Measurements from ENCODE around the gene CD47. TPM values are rescaled to one million over a fixed set of nuclear protein-coding genes. Genes with fewer than 3 reads are reported as not detected.

The CD47 gene
- total and polyA plus RNA-seq, 7 donors: 10.8 to 74.9 (median 61.4) TPM

DNA sequence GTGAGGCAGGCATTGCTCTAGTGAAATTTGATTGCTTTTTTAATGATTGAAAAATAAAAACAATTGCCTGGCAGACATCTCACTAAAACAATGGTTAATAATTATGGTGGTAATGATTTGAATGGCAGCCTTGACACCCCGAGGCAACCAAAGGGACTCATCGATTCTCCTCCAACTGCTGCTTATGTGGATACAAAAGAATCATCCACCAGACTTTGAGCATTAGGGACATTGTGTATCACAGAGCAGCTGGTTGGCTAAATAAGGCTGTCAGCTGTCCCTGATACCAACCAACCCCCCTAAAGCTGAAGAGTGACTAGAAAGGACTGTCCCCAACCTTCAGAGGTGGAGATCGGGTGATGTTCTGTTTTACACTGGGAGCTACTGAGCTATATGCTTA lies 1.7 kb upstream of the CD47 start:
- 86 to 95% methylated on average over 3 of the region's 3 CpGs for WGBS, 2 donors
- H3K27ac ChIP-seq: no peak overlapping the region
- peaks cover 0 to 24% (median 4%) of the 10 kb centered on the region in 4 donors for H3K4me1 ChIP-seq
- no peaks in the 10 kb centered on the region for H3K9me3 ChIP-seq
- no peak overlapping the region for H3K4me3 ChIP-seq
- no peak for DNase-seq
- no peaks in the 10 kb centered on the region for H3K36me3 ChIP-seq
- TF ChIP-seq POLR2AphosphoS5 (IDR thresholded peaks at IDR 0.05) (no peak), POLR2A (IDR thresholded peaks at IDR 0.05) (no peak), EP300 (IDR thresholded peaks at IDR 0.05) (no peak)
- TF ChIP-seq, protein P1, sequence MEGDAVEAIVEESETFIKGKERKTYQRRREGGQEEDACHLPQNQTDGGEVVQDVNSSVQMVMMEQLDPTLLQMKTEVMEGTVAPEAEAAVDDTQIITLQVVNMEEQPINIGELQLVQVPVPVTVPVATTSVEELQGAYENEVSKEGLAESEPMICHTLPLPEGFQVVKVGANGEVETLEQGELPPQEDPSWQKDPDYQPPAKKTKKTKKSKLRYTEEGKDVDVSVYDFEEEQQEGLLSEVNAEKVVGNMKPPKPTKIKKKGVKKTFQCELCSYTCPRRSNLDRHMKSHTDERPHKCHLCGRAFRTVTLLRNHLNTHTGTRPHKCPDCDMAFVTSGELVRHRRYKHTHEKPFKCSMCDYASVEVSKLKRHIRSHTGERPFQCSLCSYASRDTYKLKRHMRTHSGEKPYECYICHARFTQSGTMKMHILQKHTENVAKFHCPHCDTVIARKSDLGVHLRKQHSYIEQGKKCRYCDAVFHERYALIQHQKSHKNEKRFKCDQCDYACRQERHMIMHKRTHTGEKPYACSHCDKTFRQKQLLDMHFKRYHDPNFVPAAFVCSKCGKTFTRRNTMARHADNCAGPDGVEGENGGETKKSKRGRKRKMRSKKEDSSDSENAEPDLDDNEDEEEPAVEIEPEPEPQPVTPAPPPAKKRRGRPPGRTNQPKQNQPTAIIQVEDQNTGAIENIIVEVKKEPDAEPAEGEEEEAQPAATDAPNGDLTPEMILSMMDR (IDR thresholded peaks at IDR 0.05): no peak
- no peaks in the 10 kb centered on the region for H3K27me3 ChIP-seq
- intact Hi-C loops (cut with DNase I): no loop called here

DNA sequence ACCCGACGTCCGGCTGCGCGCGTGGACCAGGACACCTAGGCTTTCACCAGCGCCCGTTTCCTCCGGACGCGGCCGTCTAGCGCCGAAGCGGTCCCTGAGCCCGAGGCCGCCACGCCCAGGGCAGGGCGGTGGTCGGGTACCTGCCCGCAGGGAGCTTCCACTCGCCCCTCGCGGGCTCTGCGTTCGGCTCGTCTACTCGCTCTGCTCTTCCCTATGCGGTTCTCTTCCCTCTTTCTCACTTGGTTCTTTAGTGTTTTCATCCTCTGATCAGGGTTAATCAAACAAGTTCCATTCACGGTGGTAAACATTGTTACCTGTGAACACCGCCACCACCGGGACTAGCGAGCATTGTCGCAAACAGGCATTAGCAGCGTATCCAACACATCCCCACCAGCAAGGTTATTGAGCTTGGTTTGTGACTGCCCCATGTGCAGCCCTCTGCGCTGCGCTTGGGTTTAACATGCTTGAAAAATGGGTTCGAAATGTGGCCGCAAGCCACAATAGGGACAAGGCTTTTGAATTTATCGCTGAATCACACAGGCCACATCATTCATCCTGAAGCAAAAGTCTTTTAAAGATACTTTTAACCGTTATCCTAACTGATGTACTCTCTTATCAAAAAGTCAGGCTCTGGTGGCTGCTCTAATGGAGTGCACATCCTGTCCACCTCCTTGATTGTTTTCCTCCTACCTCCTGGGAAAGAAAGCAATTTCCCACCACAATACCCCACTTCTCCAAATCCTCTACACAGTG lies 843 bp upstream of the CD47 start:
- DNase-seq: no peak

DNA sequence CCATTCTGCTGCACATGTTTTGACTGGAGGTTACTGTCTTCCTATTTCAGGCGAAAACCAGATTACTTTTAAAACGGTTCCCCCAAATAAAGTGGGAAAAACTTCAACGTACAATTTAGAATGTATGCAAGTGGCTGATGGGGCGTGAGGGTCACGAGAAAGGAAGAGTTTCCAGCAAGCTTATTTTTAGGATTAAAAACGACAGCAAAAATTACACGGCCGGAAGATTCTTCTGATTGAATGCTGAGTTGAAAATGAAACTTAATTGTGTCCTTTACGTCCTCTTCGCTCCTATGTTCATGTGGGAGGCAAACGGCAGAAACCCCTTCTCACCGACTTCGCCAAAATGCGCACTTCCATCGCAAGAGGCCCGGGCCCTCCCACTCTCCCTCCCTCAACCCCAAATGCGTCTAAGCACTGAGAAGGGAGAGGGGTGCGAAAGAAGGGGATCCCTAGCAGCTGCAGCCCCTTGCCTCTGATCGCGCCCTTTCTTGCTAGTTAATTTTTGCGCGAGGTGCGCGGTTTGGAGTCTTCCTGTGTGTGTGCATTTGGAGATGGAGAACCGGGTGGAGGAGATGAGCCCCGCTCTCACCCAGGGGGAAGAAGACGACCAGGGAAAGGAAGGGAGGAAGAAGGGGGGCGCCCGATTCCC lies 656 bp downstream of the CD47 start:
- DNase-seq: peak; percentile 70
- TF ChIP-seq, protein P1 (IDR thresholded peaks at IDR 0.05): no peak
- TF ChIP-seq POLR2A (IDR thresholded peaks at IDR 0.05) (no peak), EP300 (IDR thresholded peaks at IDR 0.05) (no peak), POLR2AphosphoS5 (IDR thresholded peaks at IDR 0.05) (peak in 1 of 4 donors; percentile 23)
- peaks cover 0 to 41% (median 4%) of the 10 kb centered on the region in 4 donors for H3K4me1 ChIP-seq
- no peaks in the 10 kb centered on the region for H3K27me3 ChIP-seq
- no peaks in the 10 kb centered on the region for H3K36me3 ChIP-seq
- H3K4me3 ChIP-seq: peak overlapping the region; percentile 75 to 99 (median 93)
- H3K27ac ChIP-seq: peak overlapping the region; percentile 88 to 95 (median 92)
- WGBS, 2 donors: 0% methylated on average over 29 of the region's 29 CpGs
- intact Hi-C loops (cut with DNase I): loop anchor here (2.0 kb wide), 2 partner anchors 133 to 161 kb away; partner anchors contain the start of gene IFT57
- no peaks in the 10 kb centered on the region for H3K9me3 ChIP-seq

More for the DNA sequence above, 843 bp upstream of the CD47 start:
- no peaks in the 10 kb centered on the region for H3K9me3 ChIP-seq
- no peaks in the 10 kb centered on the region for H3K36me3 ChIP-seq
- H3K27ac ChIP-seq: peak overlapping the region; percentile 88 to 95 (median 92)
- 23 to 31% methylated on average over 41 of the region's 41 CpGs for WGBS, 2 donors
- H3K4me1 ChIP-seq: peaks cover 0 to 28% (median 4%) of the 10 kb centered on the region in 4 donors
- peak overlapping the region; percentile 75 to 99 (median 93) for H3K4me3 ChIP-seq
- H3K27me3 ChIP-seq: no peaks in the 10 kb centered on the region
- intact Hi-C loops (cut with DNase I): loop anchor here (2.0 kb wide), 2 partner anchors 131 to 163 kb away; partner anchors contain the start of gene IFT57
- no peak for TF ChIP-seq POLR2AphosphoS5 (IDR thresholded peaks at IDR 0.05)
- no peak for TF ChIP-seq POLR2A (IDR thresholded peaks at IDR 0.05)
- no peak for TF ChIP-seq EP300 (IDR thresholded peaks at IDR 0.05)
- TF ChIP-seq, protein P1 (IDR thresholded peaks at IDR 0.05): no peak

DNA sequence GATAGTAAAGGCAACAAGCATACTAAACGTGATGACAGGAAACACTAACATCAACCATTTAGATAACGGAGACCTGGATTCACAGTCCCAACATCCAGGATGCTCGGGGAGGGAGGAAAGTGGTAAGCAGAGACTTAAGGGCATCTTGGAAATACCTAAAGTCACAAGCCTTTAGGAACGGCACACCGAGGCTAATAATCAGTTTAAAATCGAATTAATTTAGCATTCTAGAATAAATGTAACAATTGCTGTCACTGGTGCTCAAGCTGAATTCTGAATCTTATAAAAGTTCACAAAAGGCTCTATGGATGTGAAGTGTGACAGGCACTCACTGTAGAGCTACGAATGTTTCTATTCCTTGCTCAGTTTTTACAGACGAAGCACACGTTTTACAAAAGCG lies 1.3 kb downstream of the CD47 start:
- TF ChIP-seq POLR2A (IDR thresholded peaks at IDR 0.05) (no peak), POLR2AphosphoS5 (IDR thresholded peaks at IDR 0.05) (no peak), EP300 (IDR thresholded peaks at IDR 0.05) (no peak)
- TF ChIP-seq, protein P1 (IDR thresholded peaks at IDR 0.05): no peak
- no peak for DNase-seq
- H3K4me1 ChIP-seq: peaks cover 0 to 46% (median 4%) of the 10 kb centered on the region in 4 donors
- intact Hi-C loops (cut with DNase I): loop anchor here (5.0 kb wide), 2 partner anchors 132 to 427 kb away; no protein-coding TSS in a partner anchor
- H3K27ac ChIP-seq: peak overlapping the region; percentile 88 to 95 (median 92)
- H3K4me3 ChIP-seq: peak overlapping the region; percentile 75 to 99 (median 93)
- H3K9me3 ChIP-seq: no peaks in the 10 kb centered on the region
- H3K27me3 ChIP-seq: no peaks in the 10 kb centered on the region
- 3% methylated on average over 10 of the region's 10 CpGs for WGBS, 2 donors
- no peaks in the 10 kb centered on the region for H3K36me3 ChIP-seq

Measured in sigmoid colon (tissue), 7 donors.